Esophagus squamous epithelium (tissue), 4 donors: ENCODE data around the gene PI4KA.

Experiments used
- CTCF ChIP-seq, 6 experiments: fragments of 450-650 bp in 4 of 6; fragments of 200-600 bp in 2 of 6; sonication (generic) in 2 of 6; IDR thresholded peaks; one replicate each; pipeline ENCODE4 v1.5.1; 2016 to 2019; ENCODE audit warnings: antibody characterized with exemption in 6 of 6, mild to moderate bottlenecking in 4 of 6, moderate library complexity in 4 of 6
- POLR2A ChIP-seq, 4 donors: fragments of 450-650 bp; IDR thresholded peaks; one replicate each; pipeline ENCODE4 v1.6.1; 2017; ENCODE audit warnings: antibody characterized with exemption in 4 of 4, mild to moderate bottlenecking in 4 of 4, moderate library complexity in 3 of 4

- TF ChIP-seq CTCF (IDR thresholded peaks at IDR 0.05) (no peak), POLR2A (IDR thresholded peaks at IDR 0.05) (no peak)
Observed at GRCh38 chr22:20813056-20813455, 45.6 kb downstream of the PI4KA start.
